B cell (primary cell): Measurements from ENCODE around the gene RIMBP2.

Experiments used
- CTCF ChIP-seq: fragments of 200-600 bp; IDR thresholded peaks from one replicate; pipeline ENCODE4 v1.8.0; 2022; ENCODE audit warnings: antibody characterized with exemption, mild to moderate bottlenecking
- EZH2 ChIP-seq: IDR thresholded peaks from 2 replicates; pipeline ENCODE4 v1.6.1; 2012; ENCODE audit warnings: borderline replicate concordance, low read depth, mild to moderate bottlenecking, moderate library complexity, low read length; ENCODE audit not compliant: insufficient read depth, poor library complexity, severe bottlenecking

- TF ChIP-seq CTCF (no peak), EZH2 (no peak)
These were observed 70.3 kb downstream of the RIMBP2 start for GRCh38 chr12:130645751-130646150.
